Stimulated activated CD8-positive, alpha-beta memory T cell treated with anti-CD3 and anti-CD28 coated beads, Interleukin-15, amount 100 ng/mL, for 4 hours (primary cell): ENCODE measurements around the gene NSD1.

ENCODE experiments used
- DNase-seq, 2 donors: peaks; one replicate each; pipeline ENCODE4 v3.0.0-alpha.2; 2020; ENCODE audit warnings: low read depth in 2 of 2

NSD1 gene

GRCh38 chr5:177307544-177308363 is 174.2 kb downstream of the NSD1 start:
- no peak for DNase-seq

GRCh38 chr5:177308740-177309139 is 175.2 kb downstream of the NSD1 start:
- no peak for DNase-seq

GRCh38 chr5:177309351-177310191 is 176.0 kb downstream of the NSD1 start:
- peak in 1 of 2 donors; percentile 41 for DNase-seq

- no peak for DNase-seq
These were observed 176.8 kb downstream of the NSD1 start for GRCh38 chr5:177310332-177310731.

GRCh38 chr5:177310757-177311391 is 177.3 kb downstream of the NSD1 start:
- no peak for DNase-seq

- DNase-seq, result no peak
These were observed 177.8 kb downstream of the NSD1 start for GRCh38 chr5:177311392-177311722.

GRCh38 chr5:177311723-177312648 is 178.4 kb downstream of the NSD1 start, which contains the start of gene MXD3:
Gene MXD3 (minus strand): TSS chr5:177311898. CDS start chr5:177311830, 68 bp downstream.
- DNase-seq, result peak; percentile 87 to 91

- DNase-seq, result no peak
These were observed 179.1 kb downstream of the NSD1 start for GRCh38 chr5:177312649-177313181.

GRCh38 chr5:177313561-177314259 is 180.1 kb downstream of the NSD1 start:
- no peak for DNase-seq

- DNase-seq, result no peak
These were observed 181.1 kb downstream of the NSD1 start for GRCh38 chr5:177314376-177315342.

GRCh38 chr5:177315411-177315810 is 181.8 kb downstream of the NSD1 start:
- no peak for DNase-seq

- no peak for DNase-seq
These were observed 182.4 kb downstream of the NSD1 start for GRCh38 chr5:177316005-177316404.

- DNase-seq, result peak in 1 of 2 donors; percentile 64
These were observed 184.4 kb downstream of the NSD1 start for GRCh38 chr5:177317959-177318377.

GRCh38 chr5:177319913-177320588 is 186.5 kb downstream of the NSD1 start:
- no peak for DNase-seq

- DNase-seq, result no peak
These were observed 187.3 kb downstream of the NSD1 start for GRCh38 chr5:177320879-177321278.

- DNase-seq, result no peak
These were observed 192.4 kb downstream of the NSD1 start for GRCh38 chr5:177325868-177326381.

- no peak for DNase-seq
These were observed 194.3 kb downstream of the NSD1 start for GRCh38 chr5:177327539-177328522.
